ENCODE results near the gene ARHGEF17. TPM values are rescaled to one million over a fixed set of nuclear protein-coding genes. Genes with fewer than 3 reads are reported as not detected.

ARHGEF17 gene
- total and polyA plus RNA-seq, 2 of the 8 experiments (the other 6 are each of a cell fraction or from before 2014, with no cell fraction given), result 11.3 to 14.6 TPM

DNA sequence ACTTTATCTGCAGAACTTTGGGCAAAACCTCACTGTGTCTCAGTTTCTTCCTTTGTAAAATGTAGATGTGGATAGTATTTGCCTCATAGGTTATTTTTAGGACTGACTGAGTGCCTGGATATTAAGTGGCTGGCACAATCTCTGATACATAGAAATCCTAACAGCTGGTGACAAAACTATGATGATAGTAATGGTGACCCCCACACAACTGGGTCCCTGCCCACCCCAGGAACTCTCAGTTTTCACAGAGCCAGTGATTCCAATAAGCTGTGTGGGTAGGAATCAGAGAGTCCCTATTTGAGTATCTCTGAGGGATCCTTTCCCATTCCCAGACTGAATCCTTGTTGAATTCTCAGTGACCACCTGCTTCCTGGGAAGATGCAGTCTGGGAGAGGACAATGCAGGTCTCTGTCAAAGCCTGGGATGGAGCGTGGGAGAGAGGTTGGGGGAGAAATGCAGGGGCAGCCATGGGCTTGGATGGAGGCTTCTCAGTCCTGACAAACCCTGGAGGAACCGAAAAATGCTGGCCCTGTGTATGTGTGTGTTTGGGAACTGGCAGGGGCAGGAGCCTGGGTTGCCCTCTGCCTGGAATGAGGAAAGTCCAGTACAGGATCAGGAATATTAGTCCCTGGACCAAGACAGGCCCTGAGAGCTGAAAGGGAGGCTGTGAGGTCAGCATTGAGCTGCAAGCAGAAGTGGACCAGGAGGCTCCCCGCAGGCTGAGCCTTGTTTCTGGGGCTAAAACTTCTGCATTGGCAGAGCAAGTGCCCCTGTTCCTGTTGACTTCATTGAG, 42.0 kb upstream of the ARHGEF17 start (continued):
- TF ChIP-seq TEAD4 (IDR thresholded peaks at IDR 0.05; ENCODE audit: low read depth, low read length) (no peak), MAFK (IDR thresholded peaks at IDR 0.05; ENCODE audit: low read depth, low read length) (no peak), EGR1 (IDR thresholded peaks at IDR 0.05; ENCODE audit: borderline replicate concordance, low read depth, low read length) (no peak), SRF (IDR thresholded peaks at IDR 0.05; ENCODE audit: low read depth, low read length) (no peak), POLR2AphosphoS5 (IDR thresholded peaks at IDR 0.05; ENCODE audit: low read depth, low read length) (no peak), SUZ12 (IDR thresholded peaks at IDR 0.05; ENCODE audit: low read length) (no peak), POU5F1 (IDR thresholded peaks at IDR 0.05; ENCODE audit: low read depth, low read length) (no peak)
- TF ChIP-seq, protein P1, sequence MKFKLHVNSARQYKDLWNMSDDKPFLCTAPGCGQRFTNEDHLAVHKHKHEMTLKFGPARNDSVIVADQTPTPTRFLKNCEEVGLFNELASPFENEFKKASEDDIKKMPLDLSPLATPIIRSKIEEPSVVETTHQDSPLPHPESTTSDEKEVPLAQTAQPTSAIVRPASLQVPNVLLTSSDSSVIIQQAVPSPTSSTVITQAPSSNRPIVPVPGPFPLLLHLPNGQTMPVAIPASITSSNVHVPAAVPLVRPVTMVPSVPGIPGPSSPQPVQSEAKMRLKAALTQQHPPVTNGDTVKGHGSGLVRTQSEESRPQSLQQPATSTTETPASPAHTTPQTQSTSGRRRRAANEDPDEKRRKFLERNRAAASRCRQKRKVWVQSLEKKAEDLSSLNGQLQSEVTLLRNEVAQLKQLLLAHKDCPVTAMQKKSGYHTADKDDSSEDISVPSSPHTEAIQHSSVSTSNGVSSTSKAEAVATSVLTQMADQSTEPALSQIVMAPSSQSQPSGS (IDR thresholded peaks at IDR 0.05; ENCODE audit: low read length), result no peak

Measured in H1 (cell line).